Measurements from ENCODE around the gene PPP1R9B. TPM values are rescaled to one million over a fixed set of nuclear protein-coding genes. Genes with fewer than 3 reads are reported as not detected.
A peak's percentile ranks its signal among the peaks of the same experiment; 100 is the strongest.

Gene PPP1R9B
- total RNA-seq, 1 experiment from 2014 or later = 23.0 TPM

GRCh38 chr17:50146927-50147665 is 3.4 kb downstream of the PPP1R9B start:
- H4K91ac ChIP-seq (ENCODE audit: insufficient read length, low read depth, low read length) = no peak overlapping the region
- no peak overlapping the region for H3K18ac ChIP-seq (ENCODE audit: insufficient read length, low read depth, low read length)
- no peak overlapping the region for H2BK12ac ChIP-seq (ENCODE audit: insufficient read length, low read depth, low read length)
- no peak overlapping the region for H3K56ac ChIP-seq (ENCODE audit: insufficient read length, low read depth, low read length)
- Mint-ChIP-seq H3K27me3 (ENCODE audit: low read depth) (peaks cover 13% of the 10 kb centered on the region), H3K4me1 (peaks cover 26 to 50% of the 10 kb centered on the region in 2 experiments), H3K4me3 (peak overlapping the region; percentile 71 to 75; a peak in 2 of 5 replicates), H3K27ac (no peak overlapping the region; a peak in 1 of 7 replicates), H3K36me3 (ENCODE audit: insufficient read depth in 1 of 3, low read depth in 3 of 3) (peaks cover 12 to 33% (median 24%) of the 10 kb centered on the region in 3 experiments; a peak in 6 of 7 replicates), H3K9me3 (no peaks in the 10 kb centered on the region)
- H2BK120ac ChIP-seq (ENCODE audit: low read depth, low read length, poor library complexity, severe bottlenecking) = no peak overlapping the region
- H3K79me2 ChIP-seq (ENCODE audit: insufficient read depth, low read length) = no peaks in the 10 kb centered on the region
- H4K5ac ChIP-seq (ENCODE audit: insufficient read length, low read depth, low read length) = no peak overlapping the region
- H2AFZ ChIP-seq (ENCODE audit: low read length) = no peak overlapping the region
- no peak overlapping the region for H3T11ph ChIP-seq (ENCODE audit: low read length)
- no peak overlapping the region for H2BK15ac ChIP-seq (ENCODE audit: low read depth, low read length)
- no peak overlapping the region for H2AK5ac ChIP-seq (ENCODE audit: insufficient read length, low read length)
- H3K9me3 ChIP-seq (ENCODE audit: control insufficient read depth, low read depth, low read length) = no peaks in the 10 kb centered on the region
- no peak overlapping the region for H3K9ac ChIP-seq (ENCODE audit: extremely low read depth, insufficient read length, low read length)
- no peaks in the 10 kb centered on the region; the same call in 1 of the 2 replicates for H3K4me1 ChIP-seq (ENCODE audit: insufficient read depth, low read length)
- H4K8ac ChIP-seq (replicated peaks; ENCODE audit: insufficient read length, low read depth, low read length) = no peak overlapping the region
- TF ChIP-seq CTCF (conservative IDR thresholded peaks at IDR 0.05) = no peak
- peaks cover under 1% of the 10 kb centered on the region for H4K20me1 ChIP-seq (ENCODE audit: control insufficient read depth, insufficient read depth, insufficient read length)
- no peaks in the 10 kb centered on the region for H3K79me1 ChIP-seq (ENCODE audit: insufficient read depth, low read depth, low read length, poor library complexity, severe bottlenecking)
- WGBS (ENCODE audit: extremely low coverage, insufficient read length, low lambda C conversion rate) = no CpG with 5 or more reads among the region's 15 CpGs
- no peak overlapping the region; the same call in 1 of the 2 replicates for H3K14ac ChIP-seq (ENCODE audit: insufficient read depth, low read length)
- H2BK20ac ChIP-seq (ENCODE audit: low read depth, low read length, poor library complexity, severe bottlenecking) = no peak overlapping the region
- no peak overlapping the region for H3K27ac ChIP-seq (ENCODE audit: insufficient read length, low read depth, low read length)
- H3K23ac ChIP-seq (ENCODE audit: insufficient read length, low read depth, low read length) = no peak overlapping the region
- no peaks in the 10 kb centered on the region; the same call in 1 of the 2 replicates for H3K27me3 ChIP-seq (ENCODE audit: insufficient read depth, low read length)
- H3K23me2 ChIP-seq (ENCODE audit: insufficient read length, low read depth, low read length, poor library complexity, severe bottlenecking) = peaks cover 21% of the 10 kb centered on the region
- no peak overlapping the region for H3K4me2 ChIP-seq (ENCODE audit: insufficient read depth, insufficient read length, low read length)
- H2BK5ac ChIP-seq (ENCODE audit: insufficient read length, low read length) = no peak overlapping the region
- no peak for DNase-seq
- no peak overlapping the region for H3K4ac ChIP-seq (ENCODE audit: low read depth, low read length)
